Psoas muscle (tissue), 8 donors: ENCODE results near the gene ABCC8. TPM values are rescaled to one million over a fixed set of nuclear protein-coding genes. Genes with fewer than 3 reads are reported as not detected.

Source experiments
- ATAC-seq, 4 donors: fragments of 200-7000 bp; cut with Tn5 transposase; one replicate each; pipeline ENCODE4 v1.9.1; 2020; ENCODE audit warnings: moderate library complexity in 3 of 4, mild to moderate bottlenecking in 2 of 4
- DNase-seq, 2 donors: peaks; one replicate each; pipeline ENCODE4 v3.0.0-alpha.2; 2020
- H3K27ac ChIP-seq: fragments of 200-600 bp; one replicate; pipeline ENCODE4 v1.8.0; 2022
- H3K27me3 ChIP-seq, 3 donors: fragments of 200-600 bp in 1 of 3; one replicate each; pipeline versions ENCODE4 v1.6.1 to v1.8.0; 2013 to 2022; ENCODE audit warnings: low read length in 2 of 3, mild to moderate bottlenecking in 2 of 3, moderate library complexity in 1 of 3; ENCODE audit not compliant: insufficient read depth in 3 of 3
- H3K36me3 ChIP-seq, 2 donors: fragments of 200-600 bp in 1 of 2; one replicate each; pipeline versions ENCODE4 v1.6.1 to v1.8.0; 2013 to 2022; ENCODE audit warnings: low read depth in 1 of 2, mild to moderate bottlenecking in 1 of 2, moderate library complexity in 1 of 2; ENCODE audit not compliant: insufficient read depth in 1 of 2
- H3K4me1 ChIP-seq: fragments of 200-600 bp; one replicate; pipeline ENCODE4 v1.8.0; 2022
- H3K4me3 ChIP-seq: fragments of 200-600 bp; one replicate; pipeline ENCODE4 v1.8.0; 2022; ENCODE audit warnings: mild to moderate bottlenecking
- H3K9me3 ChIP-seq: fragments of 200-600 bp; one replicate; pipeline ENCODE4 v1.8.0; 2022
- WGBS, 3 donors: extraction: QIAGEN DNeasy Blood & Tissue Kit; methylation state at CpG; one replicate each; pipeline versions ENCODE4 v1.1.6 to v1.1.7; 2013; 5-methylcytosine and 5-hydroxymethylcytosine counted together
- intact Hi-C, 2 donors: fragments of 100-400 bp; cut with DNase I; formaldehyde crosslinking; loops; one replicate each; pipeline versions ENCODE4 v1.11.0 to v1.14.2; 2022
- polyA plus RNA-seq, 3 donors: library from polyadenylated mRNA; stranded (reverse); fragments of 200-250 nt; gene quantifications; one replicate each; pipeline ENCODE4 v1.2.3, GENCODE V29; 2013
- total RNA-seq, 4 donors: library from RNA; stranded (reverse); fragmentation: NEBNext Ultra II Directional in 2 of 4; extraction: Animal tissue kit (Norgen Biotek cat#: 25700) in 2 of 4; gene quantifications; one replicate each; pipeline versions ENCODE4 v1.2.1 to v1.2.4, GENCODE V29; 2021 to 2023
- TF ChIP-seq, protein P1 (sequence below): fragments of 200-600 bp; IDR thresholded peaks from one replicate; pipeline ENCODE4 v1.8.0; 2022; ENCODE audit warnings: antibody characterized with exemption
- donor health status: healthy with polysubstance abuse.
- donor health status: DM: no; HTN: no; CAD: no; lungs with moderate emphysema.
- donor health status: Bipolar disorder and iron deficiency.
- donor health status: healthy.
- donor health status: DM: yes; HTN: yes; CAD: no.
- donor health status: DM: no; HTN: no; CAD: no.
- donor health status: DM: no; HTN: no; CAD: no.
- donor health status: DM: yes; HTN: yes; CAD: no.

ABCC8 gene
- total and polyA plus RNA-seq, 7 donors: 0.26 to 3.5 (median 0.75) TPM

DNA sequence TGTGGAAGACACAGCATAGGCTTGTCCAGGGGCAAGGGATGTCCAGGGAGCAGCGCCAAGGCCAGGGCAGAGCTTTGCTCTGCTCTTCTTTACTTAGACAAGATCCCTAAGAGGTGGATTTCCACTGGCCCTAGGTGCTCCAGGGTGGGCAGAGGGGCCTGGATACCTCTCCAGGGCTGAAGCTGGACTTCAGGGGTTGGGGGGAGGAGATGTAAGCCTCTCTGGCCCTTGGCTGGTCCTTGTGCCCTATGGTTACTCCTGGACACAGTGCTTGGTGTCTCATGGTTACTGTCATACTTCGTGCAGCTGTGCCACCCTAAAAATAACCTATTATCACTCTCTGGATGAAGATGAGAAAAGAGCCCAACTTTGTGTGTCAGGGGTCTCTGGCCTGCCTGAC, 75.3 kb downstream of the ABCC8 start:
- Histone ChIP-seq H3K27ac (peak overlapping the region; percentile 73), H3K27me3 (no peaks in the 10 kb centered on the region), H3K36me3 (no peaks in the 10 kb centered on the region), H3K4me1 (peaks cover 39% of the 10 kb centered on the region), H3K4me3 (no peak overlapping the region), H3K9me3 (no peaks in the 10 kb centered on the region)
- ATAC-seq (peak; percentile 50 to 74 (median 70)), DNase-seq (no peak)
- TF ChIP-seq, protein P1, sequence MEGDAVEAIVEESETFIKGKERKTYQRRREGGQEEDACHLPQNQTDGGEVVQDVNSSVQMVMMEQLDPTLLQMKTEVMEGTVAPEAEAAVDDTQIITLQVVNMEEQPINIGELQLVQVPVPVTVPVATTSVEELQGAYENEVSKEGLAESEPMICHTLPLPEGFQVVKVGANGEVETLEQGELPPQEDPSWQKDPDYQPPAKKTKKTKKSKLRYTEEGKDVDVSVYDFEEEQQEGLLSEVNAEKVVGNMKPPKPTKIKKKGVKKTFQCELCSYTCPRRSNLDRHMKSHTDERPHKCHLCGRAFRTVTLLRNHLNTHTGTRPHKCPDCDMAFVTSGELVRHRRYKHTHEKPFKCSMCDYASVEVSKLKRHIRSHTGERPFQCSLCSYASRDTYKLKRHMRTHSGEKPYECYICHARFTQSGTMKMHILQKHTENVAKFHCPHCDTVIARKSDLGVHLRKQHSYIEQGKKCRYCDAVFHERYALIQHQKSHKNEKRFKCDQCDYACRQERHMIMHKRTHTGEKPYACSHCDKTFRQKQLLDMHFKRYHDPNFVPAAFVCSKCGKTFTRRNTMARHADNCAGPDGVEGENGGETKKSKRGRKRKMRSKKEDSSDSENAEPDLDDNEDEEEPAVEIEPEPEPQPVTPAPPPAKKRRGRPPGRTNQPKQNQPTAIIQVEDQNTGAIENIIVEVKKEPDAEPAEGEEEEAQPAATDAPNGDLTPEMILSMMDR: no peak
- 45 to 69% (median 55%) methylated on average over 2 of the region's 2 CpGs for WGBS, 3 donors
- intact Hi-C loops: no loop called here

DNA sequence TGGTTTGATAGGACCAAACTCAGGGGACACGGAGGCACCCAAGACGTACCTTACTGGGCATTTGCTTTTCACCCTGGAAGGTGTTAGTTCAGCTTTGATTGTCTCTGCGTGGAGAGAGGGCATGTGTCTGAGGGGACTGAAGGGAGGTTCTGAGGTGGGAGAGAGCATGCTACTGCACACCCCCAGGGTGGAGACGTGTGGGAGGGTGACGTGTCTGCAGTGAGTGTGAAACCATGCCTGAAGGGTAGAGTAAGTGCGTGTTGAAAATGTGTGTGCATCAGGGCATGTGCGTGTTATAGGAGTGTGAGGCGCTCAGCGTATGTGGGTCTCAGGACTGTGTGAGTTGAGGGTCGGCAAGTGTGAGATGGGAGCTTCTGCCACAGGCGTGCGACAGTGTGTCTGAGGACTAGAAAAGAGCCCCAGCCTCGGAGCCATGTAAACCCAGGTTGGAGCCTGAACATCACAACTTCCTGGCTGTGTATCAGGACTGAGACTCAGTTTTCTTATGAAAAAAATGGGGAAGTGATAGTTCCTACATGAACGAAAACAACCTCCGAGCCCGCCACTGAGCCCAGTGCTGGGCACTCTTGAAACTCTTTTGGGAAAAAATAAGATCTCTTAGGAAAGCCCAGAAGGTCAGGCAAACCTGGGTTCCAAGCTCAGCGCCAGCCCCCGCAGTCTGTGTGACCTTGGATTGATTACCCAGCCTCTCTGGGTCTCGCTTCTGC, 76.4 kb downstream of the ABCC8 start:
- TF ChIP-seq, protein P1: no peak
- 91 to 94% (median 91%) methylated on average over 19 of the region's 19 CpGs for WGBS, 3 donors
- H3K36me3 ChIP-seq: no peaks in the 10 kb centered on the region
- no peaks in the 10 kb centered on the region for H3K9me3 ChIP-seq
- no peak overlapping the region for H3K4me3 ChIP-seq
- DNase-seq: no peak
- intact Hi-C loops: no loop called here
- no peaks in the 10 kb centered on the region for H3K27me3 ChIP-seq
- H3K27ac ChIP-seq: peak overlapping the region; percentile 73
- no peak for ATAC-seq
- H3K4me1 ChIP-seq: peaks cover 33% of the 10 kb centered on the region

DNA sequence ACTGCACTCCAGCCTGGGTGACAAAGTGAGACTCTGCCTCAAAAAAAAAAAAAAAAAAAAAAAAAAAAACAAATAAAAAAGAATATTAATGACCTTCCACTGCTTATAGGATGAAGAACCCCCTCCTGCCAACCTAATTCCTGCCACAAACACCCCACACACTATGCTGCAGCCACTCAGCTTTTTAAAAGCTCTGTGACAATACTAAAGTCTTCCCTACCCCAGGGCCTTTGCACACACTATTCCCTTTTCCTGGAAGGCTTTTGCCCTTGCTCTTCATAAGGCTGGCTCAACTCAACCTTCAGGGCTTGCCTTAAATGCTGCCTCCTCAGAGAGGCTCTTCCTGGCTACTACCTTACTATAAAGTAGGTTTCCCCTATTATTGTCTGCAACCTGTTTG, 77.4 kb downstream of the ABCC8 start:
- TF ChIP-seq, protein P1: no peak
- Histone ChIP-seq H3K27me3 (no peaks in the 10 kb centered on the region), H3K4me1 (peaks cover 23% of the 10 kb centered on the region), H3K27ac (no peak overlapping the region), H3K4me3 (no peak overlapping the region), H3K36me3 (no peaks in the 10 kb centered on the region), H3K9me3 (no peaks in the 10 kb centered on the region)
- no peak for DNase-seq
- intact Hi-C loops: no loop called here
- ATAC-seq: no peak

DNA sequence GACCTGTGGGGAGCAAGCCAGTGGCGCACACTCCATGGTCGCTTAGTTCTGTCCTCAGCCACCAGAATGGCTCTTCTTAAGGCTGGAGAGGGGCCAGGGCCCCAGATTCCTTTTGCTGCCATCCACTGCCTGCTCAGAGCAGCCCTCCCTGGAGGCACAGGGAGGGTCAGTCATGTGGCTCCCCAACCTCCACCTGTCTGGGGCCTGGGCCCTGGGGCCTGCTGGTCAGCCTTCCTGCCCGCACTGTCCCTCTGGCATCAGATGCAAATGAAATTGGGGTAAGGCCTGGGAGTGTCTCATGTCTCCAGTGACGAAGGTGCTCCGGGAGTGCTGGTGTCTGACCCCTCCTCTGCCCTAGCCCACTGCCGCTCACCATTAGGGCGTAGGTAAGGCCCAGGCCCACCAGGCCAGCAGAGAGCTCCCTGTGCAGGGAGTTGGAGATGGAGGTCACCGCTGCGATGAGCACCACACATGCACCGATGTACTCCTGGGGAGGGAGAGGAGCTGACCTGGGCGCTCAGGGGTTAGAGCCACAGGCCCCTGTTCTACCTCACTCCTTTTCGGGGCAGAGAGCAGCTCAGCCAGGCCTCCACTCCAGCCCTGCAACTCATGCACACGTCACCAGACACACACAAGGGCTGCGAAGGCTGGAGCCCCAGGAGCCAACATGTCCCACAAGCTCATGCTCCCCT, 79.2 kb downstream of the ABCC8 start:
- no peak overlapping the region for H3K27ac ChIP-seq
- no peaks in the 10 kb centered on the region for H3K9me3 ChIP-seq
- TF ChIP-seq, protein P1: no peak
- ATAC-seq (no peak), DNase-seq (no peak)
- H3K27me3 ChIP-seq: no peaks in the 10 kb centered on the region
- WGBS, 3 donors: 94 to 98% (median 94%) methylated on average over 14 of the region's 14 CpGs
- no peaks in the 10 kb centered on the region for H3K36me3 ChIP-seq
- intact Hi-C loops: no loop called here
- H3K4me3 ChIP-seq: no peak overlapping the region
- peaks cover 19% of the 10 kb centered on the region for H3K4me1 ChIP-seq
